G401 (cell line): ENCODE measurements around the gene LTB4R. TPM values are rescaled to one million over a fixed set of nuclear protein-coding genes. Genes with fewer than 3 reads are reported as not detected.

Experiments
- DNase-seq: peaks from one replicate; pipeline ENCODE4 v3.0.0-alpha.2; 2015; ENCODE audit warnings: low spot score
- in situ Hi-C: cut with HindIII; loops from 2 replicates; pipeline ENCODE4 v1.10.0; 2016; ENCODE audit warnings: low sequenced_read_pairs, mixed read lengths
- total RNA-seq: library from RNA; depleted of rRNA; stranded (reverse); fragments of >200 nt; shearing (Covaris generic); gene quantifications from 2 replicates; pipeline ENCODE4 v1.2.3, GENCODE V29; 2014

The LTB4R gene
- total RNA-seq, 1 experiment from 2014 or later: 1.6 TPM

DNA sequence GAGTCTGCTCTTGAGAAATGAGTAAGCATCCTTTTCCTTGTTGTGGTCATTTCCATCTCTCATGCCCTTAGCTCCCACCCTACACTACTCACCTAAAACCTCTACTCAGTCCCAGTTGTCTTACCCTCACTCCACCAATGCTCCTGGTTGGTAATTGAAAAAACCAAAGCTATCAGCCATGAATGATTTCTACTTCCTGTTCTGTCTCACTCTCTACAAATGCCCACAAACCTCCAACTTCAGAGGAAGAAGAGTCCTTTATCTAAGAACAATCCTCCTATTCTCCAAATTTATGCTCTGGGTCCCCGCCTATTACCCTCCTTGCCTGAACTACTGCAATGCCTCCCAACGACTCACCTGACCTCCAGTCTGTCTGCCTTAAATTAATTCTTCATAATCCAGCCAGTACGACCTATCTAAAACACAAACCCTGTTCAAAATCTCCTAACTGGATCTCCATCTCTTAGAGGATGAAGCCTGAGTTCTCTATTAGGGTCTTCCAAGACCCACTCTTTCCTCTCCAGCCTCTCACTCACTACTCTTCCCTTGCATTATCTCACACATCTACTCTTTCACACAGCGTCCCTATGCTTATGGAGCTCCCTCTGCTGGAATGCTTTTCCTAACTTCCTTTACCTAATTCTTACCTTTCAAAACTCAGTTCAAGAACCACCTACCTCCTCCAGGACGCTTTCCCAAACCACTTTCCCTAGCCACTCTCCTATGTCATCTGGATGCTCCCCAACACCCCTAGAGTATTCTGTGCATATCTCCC, 13.9 kb upstream of the LTB4R start:
- in situ Hi-C loops: no loop called here
- peak; percentile 26 for DNase-seq

DNA sequence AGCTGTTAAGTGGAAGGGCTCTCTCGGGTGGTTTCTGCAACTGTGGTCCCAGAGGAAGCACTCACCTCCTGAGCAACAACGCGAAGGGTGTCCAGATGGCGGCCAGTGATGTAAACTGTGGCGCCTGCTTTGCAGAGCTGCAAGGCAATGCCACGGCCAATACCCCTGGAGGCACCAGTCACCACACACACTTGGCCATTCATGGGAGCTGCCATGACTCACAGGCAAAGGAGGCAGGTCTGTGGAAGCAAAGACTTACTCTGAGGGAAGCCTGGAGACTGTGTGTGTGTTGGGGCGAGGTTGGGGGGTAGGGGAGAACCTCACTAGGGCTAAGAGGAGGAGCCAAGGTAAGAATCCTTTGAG, 12.4 kb upstream of the LTB4R start:
- in situ Hi-C loops: no loop called here
- no peak for DNase-seq

DNA sequence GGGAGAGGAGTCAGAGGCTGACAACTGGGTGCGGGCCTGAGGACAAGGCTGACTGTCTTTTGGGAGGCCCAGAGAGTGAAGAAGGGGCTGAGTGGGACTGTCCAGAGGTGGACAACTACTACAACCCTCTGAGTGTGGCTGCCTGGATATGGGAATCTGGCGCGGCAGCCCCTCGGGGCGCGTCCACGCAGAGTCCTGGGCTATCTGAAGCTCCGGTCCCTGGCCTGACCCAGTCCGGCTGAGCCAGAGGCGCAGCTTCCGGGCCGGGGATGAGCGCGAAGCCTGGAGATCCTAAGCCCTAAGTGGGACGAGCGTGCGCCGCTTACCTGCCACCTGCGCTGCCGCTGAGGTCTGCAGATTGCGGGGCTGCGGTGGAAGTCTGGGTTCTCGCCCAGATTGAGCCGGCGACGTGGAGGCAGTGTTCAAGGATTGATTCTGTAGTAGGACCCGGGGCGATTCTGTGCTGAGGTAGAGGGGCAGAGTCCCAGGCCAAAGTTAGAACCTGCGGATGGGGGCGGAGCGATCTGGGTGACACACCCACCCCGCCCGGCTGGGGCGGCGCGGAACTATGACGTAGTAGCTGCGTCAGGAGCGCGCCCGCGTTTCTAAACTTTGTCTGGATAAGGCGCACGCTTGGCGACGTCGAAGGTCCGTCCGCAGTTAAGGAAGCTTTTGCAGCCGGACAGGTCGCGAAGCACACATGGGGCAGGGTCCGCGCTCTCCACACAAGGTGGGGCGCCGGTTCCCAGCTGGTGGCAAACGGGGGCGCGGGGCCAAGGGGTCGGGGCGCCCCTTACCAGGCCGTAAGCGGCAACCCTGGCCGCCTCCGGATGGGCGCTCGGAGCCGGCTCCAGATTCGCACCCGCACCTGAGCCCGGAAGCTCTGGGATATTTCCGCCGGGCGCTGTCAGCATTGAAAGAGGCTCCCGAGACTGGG, 11.8 kb upstream of the LTB4R start, which contains the start of the genes DHRS1 and NOP9:
Gene DHRS1 (minus strand): TSS at position 526 of the 937 bp plus-strand sequence. CDS start 674 bp downstream, outside the sequence.
Gene NOP9 (plus strand): TSS at position 596 of the 937 bp plus-strand sequence. CDS start 105 bp downstream, at position 701.
- in situ Hi-C loops: no loop called here

DNA sequence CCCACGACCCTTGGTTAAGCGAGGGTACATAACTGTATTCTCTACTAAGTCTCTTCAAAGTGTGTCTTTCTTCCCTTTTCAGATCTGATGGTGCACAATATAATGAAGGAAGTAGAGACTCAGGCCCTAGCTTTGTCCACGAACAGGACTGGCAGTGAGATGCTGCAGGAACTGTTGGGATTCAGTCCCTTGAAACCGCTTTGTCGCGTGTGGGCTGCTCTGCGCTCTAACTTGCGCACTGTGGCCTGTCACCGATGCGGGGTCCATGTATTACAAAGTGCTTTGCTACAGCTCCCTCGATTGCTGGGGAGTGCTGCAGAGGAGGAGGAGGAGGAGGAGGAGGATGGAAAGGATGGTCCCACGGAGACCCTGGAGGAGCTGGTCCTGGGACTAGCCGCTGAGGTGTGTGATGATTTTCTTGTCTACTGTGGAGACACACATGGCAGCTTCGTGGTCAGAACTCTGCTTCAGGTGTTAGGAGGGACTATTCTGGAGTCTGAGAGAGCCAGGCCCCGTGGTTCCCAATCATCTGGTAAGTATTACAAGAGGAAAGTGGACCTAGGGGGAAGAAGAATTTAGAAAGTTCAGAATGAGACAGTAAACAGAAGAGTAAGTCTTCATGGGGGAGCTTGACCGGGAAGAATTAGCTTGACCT, 10.8 kb upstream of the LTB4R start:
- no peak for DNase-seq
- in situ Hi-C loops: no loop called here

More for the DNA sequence above, 11.8 kb upstream of the LTB4R start, which contains the start of the genes DHRS1 and NOP9:
- peak; percentile 88 for DNase-seq

DNA sequence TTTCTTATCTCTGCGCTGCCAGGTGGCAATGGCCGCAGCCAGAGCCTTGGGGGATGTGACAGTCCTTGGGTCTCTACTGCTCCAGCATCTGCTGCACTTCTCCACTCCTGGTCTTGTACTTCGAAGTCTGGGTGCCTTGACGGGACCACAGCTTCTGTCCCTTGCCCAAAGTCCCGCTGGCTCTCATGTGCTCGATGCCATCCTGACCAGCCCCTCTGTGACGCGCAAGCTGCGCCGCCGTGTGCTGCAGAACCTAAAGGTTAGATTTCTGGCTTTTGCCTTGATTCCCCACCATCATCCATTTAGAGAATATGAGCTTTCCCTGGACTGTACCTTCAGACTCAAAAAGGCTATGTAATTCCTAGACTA, 7.3 kb upstream of the LTB4R start:
- in situ Hi-C loops: no loop called here

DNA sequence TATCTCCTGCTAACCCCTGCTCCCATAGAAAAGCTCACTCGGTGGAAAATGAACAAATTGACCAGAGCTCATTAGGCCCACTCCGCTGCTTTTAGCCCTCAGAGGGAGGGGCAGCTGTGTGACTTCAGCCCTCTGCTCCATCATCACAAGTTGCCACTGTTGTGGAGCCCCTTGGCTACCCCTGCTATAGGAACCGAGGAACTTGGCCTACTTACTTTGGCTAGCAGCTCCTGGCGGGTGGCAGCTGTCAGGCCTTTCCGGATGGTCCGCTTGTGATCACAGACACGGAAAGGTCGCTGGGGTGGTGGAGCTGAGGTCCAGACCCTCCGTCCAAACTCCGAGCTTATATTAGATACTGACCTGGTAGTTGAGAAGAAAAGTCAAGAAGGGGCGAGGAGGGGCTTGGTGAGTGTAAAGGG, 4.1 kb upstream of the LTB4R start:
- DNase-seq: no peak
- in situ Hi-C loops: no loop called here

More for the DNA sequence above, 7.3 kb upstream of the LTB4R start:
- DNase-seq: no peak

DNA sequence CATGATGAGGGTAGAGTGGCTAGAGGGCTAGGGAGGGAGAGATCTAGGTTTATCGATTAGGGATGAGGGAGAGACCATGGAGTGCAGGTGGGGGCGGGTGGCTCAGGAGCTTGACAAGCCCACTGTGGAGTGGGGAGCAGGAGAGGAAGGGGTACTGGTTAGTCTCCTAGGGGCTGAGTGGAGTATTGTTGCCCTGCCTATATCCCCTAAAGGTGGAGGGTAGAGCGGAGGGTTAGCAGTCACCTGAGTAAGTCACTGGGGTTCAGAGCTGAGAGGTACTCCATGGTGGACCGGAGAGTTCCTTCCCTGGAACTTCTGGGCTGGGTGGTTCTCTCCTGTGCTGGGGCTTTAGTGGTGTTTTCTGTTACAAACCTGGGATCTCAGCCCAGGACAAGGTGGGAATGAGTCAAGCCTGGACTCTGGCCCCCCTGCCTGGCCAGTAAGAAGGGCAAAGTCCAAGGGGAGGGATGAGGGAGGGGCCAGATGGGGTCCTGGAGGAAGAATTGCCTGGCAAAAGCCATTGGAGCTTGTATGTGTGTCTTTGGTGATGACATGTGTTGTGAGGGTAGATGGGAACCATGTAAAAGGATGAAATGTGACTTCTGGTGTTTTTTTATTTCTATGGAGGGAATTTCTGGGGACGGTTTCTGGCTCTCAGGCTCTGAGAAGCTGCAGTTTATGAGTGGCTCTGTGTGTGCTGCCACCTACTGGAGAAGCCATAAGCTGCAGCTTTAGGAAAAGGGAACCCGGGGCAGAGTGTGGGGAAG, 3.5 kb upstream of the LTB4R start, which contains the start of gene CIDEB:
Gene CIDEB (minus strand): TSS at position 403 of the 767 bp plus-strand sequence. CDS start 119 bp downstream, at position 284.
- in situ Hi-C loops: no loop called here
- DNase-seq: peak; percentile 70

DNA sequence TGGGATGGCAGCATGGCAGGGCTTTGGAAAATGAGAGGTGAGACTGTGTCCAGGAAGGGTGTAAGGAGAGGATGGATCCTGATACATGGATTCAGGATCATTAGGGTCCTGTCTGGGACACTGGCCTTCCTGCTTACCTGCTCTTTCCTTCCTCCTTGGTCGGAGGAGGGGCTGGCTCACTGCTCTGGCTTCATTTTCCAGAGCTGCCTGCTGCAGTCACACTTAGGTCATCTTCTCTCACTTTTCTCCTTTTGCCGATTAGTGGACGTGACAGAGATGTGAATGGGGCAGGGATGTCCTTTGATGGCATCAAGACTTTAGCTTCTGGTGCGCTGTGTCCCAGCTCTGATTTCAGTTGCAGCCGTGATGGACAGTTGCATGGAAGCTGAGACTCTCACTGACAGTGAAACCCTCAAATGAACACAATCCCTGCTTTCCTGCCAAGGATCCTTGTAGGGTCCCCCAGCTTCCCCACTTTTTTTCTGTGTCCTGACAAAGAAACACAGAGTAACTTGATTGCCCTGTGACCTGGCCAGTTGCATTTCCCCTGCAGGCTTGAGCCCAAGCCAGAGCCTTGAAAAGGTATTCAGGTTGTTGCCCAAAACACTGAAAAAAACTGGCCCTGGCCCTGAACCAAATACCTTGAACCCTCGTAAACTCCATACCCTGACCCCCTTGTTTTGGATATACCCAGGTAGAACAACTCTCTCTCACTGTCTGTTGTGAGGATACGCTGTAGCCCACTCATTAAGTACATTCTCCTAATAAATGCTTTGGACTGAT, 2.8 kb upstream of the LTB4R start:
- no peak for DNase-seq
- in situ Hi-C loops: no loop called here

DNA sequence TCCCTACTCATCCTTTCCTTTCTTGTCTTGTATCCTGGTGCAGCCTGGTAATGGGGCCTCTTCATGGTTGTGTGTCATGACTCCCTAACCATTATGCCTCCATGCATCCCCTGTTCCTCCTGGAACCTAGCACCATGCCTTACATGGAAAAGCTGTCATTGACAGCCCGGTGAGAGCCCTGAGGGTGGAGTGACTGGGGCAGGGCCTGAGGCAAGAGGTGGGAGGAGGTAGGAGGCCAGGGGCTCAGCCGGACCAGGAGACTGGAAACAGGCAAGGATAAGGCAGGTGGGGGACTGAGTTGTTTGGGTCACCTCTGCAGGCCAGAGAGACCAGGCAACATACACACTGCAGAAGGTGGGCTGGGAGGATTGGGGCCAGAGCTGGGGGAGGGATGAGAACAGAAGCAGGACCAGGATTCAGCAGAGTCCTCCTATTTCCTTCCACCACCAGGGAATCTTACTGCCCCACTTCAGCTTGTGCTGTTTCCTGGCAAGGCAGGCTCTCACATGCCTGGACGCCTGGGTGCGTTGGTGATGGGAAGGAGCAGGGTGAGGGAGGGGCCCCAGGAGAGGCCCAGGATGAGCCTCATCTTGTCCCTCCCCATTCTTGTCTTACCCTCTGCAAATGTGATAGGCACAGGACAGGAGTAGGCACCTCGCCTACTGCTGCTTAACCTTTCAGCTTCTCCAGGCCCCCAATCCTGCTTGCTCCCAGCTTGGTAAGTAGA, 1.6 kb upstream of the LTB4R start, which contains the start of gene LTB4R2:
Gene LTB4R2 (plus strand): TSS at position 603 of the 727 bp plus-strand sequence. CDS start 525 bp downstream, outside the sequence.
- in situ Hi-C loops: no loop called here
- DNase-seq: no peak

DNA sequence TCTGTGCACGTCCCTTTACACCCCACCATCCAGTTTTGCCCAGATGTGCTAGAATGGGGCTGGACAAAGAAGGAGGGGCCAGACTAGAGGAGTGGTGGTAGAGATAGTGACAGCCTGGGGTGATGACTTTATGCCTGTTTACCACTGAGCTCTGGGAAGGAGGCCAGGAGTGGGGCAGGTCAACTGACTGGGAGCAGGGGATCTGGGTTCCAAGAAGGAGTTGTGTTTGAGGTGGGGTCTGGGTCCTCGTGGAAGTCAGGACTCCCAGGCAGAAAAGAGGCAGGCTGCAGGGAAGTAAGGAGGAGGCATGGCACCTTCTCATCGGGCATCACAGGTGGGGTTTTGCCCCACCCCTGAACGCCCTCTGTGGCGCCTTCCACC, 1.0 kb upstream of the LTB4R start:
- DNase-seq: no peak
- in situ Hi-C loops: no loop called here

DNA sequence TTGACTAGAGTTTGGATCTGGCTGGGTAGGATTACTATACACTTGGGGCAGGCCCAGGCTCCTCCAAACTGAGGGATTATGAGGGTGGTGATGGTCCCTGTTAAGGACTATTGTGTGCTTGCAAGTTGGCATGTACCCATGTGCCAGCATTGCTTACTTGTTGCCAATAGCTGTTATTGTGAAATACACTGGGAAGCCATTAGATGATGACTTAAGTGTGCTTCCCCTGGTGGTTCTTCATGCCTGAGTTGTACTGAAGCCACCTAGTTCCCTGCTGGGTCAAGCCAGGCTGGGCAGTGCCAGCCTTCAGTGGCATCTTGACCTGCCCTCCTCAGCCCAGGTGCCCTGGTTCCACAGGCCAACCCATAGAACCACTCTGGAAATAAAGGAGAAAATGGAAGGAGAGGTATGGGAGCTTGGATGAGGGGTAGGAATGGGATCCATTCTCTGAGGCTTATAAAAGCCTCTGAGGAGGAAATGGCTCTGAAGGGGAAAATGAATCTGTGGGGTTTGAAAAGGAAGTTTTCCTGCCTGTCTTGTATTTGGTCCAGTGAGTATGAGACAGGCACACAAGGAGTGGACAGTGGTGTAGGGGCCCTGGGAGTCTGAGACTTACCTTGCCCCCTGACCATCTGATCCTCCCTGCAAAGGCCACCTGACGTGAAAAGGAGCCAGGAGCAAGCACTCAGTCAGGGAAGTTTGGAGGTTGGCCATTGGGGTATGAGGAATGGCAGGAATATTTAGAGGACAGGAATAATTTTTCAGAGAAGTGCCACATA, 724 bp downstream of the LTB4R start:
- DNase-seq: peak; percentile 15
- in situ Hi-C loops: no loop called here

DNA sequence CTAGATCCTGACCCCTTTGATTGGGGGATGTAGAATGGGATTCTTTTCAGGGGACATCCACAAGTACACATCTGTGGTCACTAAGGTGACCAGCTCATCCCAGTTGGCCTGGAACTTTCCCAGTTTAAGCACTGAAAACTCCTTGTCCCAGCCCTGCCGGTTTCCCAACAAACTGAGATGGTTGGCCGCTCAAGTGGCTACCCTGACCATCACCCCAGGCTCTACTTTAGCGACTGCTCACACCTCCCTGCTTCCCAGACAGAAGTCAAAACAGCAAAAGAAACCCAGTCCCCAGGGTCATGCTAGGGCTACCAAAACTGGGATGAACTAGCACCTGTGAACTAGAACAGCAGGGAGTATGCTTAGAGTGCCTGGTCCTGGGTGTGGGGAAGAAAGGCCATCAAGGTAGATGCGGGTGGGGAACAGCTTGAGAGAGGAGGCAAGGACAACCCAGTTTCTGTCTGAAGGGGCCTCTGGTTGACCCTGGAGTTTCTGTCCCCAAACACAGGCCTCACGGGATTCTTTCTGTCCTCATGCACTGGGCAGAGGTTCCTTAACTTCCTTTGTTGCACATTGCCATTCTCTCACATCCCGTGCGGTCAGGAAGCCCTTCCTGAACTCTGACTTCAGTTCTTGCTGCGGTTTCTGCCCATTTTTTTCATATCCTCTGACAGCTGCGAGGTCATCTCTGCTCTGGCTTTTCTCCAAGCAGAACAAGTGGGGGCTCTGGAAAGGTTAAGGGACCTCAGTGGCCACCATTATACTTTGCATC, 1.6 kb downstream of the LTB4R start:
- in situ Hi-C loops: no loop called here
- DNase-seq: no peak

DNA sequence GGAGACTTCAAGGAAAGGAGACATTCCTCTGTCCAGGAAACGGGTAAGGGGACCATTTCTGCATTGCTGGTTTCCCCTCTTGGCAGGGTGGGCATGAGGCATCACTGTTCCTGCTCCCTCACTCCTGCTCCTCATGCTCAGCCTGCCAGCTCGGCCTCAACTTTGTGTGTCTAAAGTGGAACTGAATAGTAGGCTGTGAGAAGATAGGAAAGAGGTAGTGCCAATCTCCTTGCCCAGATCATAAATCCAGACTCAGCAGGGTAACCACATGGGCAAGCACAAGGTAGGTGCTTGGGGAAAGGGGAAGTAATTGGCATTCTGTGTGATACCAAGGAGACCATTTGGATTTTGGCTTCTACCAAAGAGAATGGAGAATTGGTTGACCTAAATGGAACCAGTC, 2.6 kb downstream of the LTB4R start:
- in situ Hi-C loops: no loop called here
- DNase-seq: no peak

DNA sequence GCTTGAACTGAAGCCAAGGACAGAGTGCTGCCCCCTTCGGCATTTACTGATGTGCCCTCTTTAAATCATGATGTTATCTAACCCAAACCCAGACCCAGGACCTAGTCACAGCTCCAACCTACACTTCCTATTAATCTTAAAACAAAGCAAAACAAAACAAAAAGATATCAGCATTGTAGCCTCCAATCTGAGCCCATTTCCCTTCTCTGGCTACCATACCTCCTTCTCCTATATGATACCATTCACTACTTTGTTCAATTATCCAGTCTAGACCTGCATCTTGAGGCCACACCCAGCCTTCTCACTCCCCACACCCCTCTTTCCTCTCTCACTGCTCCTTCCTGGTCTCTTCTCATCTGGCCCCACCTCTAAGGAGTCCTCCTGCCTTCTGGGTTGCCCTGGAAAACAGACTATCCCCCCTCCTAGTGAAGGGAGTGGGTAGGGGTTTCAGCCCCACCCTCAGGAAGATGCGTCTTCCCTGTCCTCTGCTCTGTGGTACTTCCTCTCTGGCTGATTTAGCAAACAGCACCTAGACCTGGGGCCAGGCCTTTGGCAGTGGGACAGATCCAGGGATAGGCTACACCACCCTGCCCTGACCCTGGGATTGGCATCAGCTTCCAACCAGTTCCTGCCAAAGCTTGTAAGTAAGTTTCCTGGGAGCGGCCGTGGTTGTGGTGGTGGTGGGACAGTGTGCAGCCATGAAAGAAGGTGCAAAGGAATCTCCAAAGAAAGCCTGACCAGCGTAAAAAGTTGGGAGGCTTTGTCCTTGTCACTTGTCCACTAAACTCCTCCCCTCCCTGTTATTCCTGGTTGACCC, 3.3 kb downstream of the LTB4R start:
- in situ Hi-C loops: no loop called here
- no peak for DNase-seq

DNA sequence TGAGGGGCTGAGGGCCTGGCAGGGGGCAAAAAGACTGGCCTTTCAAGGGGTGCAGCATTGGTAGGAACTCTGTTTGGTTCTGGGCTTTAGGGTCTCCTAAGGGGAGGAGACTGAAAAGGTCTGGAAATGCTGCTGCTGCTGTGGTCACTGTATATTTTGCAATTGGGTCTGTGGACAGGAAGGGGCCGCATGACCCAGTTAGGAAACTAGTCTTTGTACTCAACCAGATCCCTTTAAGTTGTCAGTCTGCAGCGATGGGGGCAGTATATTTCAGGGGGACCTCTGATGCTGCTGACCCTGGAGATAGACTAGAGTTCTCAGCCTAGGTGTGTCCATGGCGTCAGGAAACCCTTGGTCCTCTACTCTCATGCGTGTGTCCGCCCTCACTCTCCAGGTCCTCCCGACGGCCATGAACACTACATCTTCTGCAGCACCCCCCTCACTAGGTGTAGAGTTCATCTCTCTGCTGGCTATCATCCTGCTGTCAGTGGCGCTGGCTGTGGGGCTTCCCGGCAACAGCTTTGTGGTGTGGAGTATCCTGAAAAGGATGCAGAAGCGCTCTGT, 4.0 kb downstream of the LTB4R start:
- no peak for DNase-seq
- in situ Hi-C loops: no loop called here
